Hepatic stellate cell (primary cell): ENCODE measurements around the gene HSPG2.

ENCODE experiments used
- DNase-seq: peaks from one replicate; pipeline ENCODE4 v3.0.0; 2011; ENCODE audit warnings: low spot score

The HSPG2 gene

GRCh38 chr1:21898326-21899200 is 38.5 kb downstream of the HSPG2 start:
- peak; percentile 34 for DNase-seq

GRCh38 chr1:21897844-21898243 is 39.3 kb downstream of the HSPG2 start:
- no peak for DNase-seq

DNA sequence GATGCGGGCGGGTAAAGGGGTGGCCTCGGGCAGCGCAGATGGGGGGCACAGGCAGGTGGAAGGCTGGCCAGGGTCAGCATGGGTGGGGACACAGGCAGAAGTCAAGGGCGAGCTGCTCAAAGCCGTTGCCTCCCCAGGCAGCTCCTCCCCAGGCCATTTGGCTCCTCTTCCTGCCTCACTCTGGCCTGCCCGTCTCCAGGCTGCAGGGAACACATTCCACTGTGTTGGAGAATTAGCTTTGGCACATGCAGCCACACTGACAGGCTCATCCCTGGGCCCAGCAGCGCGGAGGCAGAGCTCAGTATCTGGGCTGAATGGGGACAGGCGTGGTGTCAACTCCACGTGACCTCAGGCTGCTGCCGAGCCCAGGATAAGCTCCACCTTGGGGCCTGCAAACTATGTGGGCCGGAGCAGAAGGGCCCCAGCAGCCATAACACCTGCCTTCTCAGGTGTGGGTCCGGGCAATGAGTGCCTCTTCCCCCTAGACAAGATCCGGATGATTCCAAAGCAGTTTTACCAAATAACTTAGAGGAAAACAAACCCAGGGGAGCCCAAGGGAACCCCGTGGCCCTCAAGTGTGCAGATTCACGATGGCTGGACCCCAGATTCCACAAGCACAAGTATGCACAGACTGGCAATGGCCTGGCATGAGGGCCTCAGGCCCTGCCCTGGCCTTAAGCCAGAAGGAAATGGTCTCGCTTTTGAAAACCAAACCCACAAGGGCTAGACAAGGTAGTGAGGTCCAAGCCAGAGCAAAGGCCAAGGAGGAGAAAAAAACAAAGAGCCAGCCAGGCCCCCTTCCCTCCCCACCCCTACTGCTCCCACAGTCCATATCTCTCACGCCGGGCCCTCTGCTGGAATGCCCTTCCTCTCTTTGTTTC is 40.2 kb downstream of the HSPG2 start:
- no peak for DNase-seq

DNA sequence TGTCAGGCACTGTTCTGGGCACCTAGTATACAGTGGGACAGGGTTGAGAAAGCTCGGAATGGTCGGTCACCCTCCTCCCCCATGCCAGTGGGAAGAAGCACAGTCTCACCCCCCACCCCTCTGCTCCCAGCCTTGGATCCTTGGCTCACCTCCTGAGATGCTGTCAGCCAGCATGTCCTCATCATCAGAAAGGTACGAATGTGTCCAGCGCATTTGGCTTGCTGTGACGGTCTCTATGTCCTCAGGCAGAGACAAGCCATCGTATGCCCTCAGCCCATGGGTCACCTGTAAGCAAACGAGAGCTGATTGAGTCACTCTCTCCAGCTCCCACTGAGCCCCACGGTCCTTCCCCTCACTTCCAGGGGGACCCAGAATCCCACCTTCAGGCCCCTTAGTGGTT is 41.1 kb downstream of the HSPG2 start:
- DNase-seq, result no peak

DNA sequence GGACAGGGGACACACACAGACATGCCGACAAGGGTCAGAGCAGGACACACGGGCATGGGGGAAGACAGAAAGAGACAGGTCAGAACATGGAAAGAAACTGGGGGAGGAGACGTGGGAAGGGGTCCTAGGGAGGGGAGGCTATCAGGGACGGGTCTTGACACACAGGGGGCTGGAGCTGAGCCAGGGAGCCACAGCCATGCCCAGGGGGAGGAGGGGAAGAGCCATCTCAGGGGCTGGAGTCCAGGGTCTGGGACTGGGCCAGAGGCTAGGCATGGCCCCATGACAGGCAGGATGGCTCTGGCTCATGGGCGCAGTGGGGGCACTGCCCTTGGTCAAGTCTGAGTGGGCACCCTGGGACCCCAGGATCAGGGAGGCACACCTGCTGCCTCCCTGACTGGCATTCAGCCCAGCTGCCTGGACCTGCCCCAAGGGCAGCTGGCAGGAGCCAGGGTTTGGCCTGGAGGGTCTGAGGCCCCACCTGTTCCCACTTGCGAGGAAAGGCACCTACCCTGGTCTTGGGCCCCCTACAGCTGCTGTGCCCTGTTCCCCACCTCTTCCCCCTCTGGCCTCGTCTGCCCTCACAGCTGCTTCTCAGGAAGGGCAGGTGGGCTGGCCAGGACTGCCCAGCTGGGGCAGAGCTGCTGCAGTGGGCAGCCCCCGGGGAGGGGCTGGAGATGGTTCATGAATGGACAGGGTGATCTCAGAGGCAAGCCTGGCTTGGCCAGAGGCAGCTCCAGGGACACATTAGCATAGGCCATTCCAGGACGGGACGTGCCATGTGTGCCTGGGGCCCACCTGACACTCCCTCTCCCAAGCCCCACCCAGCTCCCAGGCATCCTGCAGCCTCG is 42.9 kb downstream of the HSPG2 start:
- DNase-seq, result no peak

- DNase-seq, result no peak
Measured at GRCh38 chr1:21893046-21893805, 43.9 kb downstream of the HSPG2 start.

DNA sequence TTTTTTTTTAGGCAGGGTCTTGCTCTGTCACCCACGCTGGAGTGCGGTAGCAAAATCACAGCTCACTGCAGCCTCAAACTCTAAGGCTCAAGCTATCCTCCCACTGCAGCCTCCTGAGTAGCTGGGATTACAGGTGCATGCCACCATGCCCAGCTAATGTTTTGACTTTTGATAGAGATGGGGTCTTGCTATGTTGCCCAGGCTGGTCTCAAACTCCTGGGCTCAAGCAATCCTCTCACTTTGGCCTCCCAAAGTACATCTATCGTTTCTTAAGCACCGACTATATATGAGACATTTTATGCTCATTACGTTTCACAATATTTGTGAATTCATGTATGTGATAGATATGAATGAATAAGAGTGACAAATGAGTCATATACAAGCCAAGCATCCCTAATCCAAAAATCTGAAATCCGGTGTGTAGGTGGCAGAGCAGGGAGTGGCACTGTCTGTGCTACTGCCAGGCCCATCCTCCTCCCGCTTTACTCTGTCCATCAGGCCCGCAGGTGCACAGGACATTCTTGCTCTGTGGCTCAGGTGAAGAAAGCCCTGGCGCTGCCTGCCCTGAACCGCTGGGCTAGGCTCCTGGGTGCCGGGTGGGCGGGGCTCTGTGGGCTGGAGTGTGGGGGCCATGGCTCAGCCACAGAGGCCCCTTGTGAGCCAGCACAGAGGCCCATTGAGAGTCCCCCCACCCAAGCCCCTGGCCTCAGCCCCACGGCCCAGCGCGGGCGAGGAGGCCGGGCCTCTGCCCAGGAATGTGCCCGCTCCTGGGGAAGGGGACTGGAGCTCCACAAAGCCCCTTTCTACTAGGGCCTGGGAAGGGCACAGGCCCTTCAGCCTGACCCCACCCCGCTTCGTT is 45.3 kb downstream of the HSPG2 start:
- no peak for DNase-seq

- DNase-seq, result no peak
Measured at GRCh38 chr1:21891081-21891480, 46.0 kb downstream of the HSPG2 start.

GRCh38 chr1:21888500-21888899 is 48.6 kb downstream of the HSPG2 start:
- DNase-seq, result no peak

DNA sequence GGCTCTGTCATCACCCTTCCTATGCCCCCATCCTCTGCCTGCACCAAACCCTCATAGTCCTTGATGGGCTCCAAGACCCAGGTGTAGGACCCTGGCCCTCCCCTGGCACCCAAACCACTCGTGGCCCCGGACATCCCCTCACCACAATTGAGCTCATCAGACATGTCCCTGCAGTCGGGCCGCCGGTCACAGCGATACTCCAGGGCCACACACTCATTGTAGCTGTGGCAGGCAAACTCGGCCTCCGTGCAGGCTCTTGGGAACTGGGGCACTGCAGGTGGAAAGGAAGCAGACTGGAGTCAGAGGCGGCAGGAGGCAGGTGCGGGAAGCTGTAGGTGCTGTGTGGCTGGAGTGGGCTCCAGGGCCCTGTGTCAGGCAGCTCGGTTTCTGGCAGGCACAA is 49.3 kb downstream of the HSPG2 start:
- DNase-seq, result no peak

GRCh38 chr1:21887216-21887736 is 49.8 kb downstream of the HSPG2 start:
- DNase-seq, result no peak

DNA sequence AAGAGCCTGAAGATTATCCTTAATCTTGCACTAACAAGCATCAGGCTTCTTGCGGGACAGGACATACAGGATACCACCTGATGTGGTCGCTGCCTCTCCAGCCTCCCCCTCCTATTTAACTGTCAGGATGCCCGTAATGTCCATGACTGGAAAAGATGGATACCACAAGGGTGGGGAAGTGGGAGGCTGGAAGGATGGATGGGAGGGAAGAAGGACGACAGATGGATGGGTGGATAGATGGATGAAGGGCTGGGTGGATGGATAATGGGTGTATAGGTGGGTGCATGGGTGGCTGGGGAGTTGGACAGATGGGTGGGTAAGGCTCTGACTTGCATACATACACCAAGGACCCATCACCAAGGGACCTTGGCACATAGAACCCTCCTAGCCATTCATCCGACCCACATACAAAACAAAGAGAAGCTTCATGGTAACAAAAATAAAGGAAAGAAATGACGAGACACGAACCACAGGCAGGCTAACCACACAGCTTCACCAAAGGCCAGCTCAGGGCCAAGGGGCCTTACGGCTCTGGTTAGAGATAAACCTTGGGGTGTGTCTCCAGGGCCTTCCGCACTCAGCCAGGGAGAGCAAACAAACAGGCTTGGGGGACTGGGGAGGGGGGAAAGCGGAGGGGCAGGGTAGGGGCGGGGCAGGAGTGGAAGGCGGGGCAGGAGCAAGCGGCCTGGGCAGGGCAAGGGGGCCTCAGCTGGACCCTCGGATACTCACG is 50.5 kb downstream of the HSPG2 start:
- DNase-seq, result no peak

GRCh38 chr1:21885236-21886037 is 51.7 kb downstream of the HSPG2 start:
- DNase-seq, result no peak

DNA sequence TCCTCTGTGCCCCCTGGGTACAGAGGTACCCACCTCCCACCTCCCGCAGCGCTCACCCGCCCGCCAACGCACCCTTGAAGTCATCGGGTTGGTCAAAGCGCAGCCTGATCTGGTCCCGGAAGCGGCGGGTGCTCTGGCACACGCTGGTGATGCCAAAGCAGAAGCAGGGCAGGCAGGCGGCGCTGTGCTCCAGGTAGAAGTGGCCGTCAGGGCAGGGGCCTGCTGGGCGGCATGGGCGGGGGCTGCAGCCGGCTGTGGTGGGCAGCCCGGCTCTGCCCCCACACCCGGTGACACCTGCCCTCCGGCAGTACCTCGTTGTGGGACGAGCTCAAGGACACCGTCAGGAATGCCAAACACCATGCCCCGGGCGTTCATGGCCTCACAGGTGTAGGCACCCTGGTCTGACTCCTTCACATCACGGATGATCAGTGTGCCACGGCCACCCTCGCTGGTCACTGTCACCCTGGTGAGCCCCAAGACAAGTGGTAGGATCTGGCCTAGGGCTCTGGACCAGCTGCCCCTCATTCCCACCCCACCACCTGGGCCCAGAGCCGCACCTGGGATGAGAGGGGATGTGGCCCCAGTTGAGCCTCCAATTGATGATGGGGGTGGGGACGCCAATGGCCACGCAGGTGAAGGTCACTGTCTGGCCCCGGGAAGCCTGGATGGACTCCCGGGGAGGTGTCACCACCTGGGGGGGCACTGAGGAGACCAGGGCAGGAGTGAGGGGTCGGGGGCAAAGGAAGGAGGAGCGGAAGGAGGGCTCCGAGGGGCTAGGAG is 52.5 kb downstream of the HSPG2 start:
- DNase-seq, result no peak

GRCh38 chr1:21882721-21883415 is 54.2 kb downstream of the HSPG2 start:
- DNase-seq, result no peak

- DNase-seq, result no peak
Measured at GRCh38 chr1:21881250-21881649, 55.9 kb downstream of the HSPG2 start.

- DNase-seq, result no peak
Measured at GRCh38 chr1:21880619-21880970, 56.5 kb downstream of the HSPG2 start.
